ENCODE results near the gene NPY5R. TPM values are rescaled to one million over a fixed set of nuclear protein-coding genes. Genes with fewer than 3 reads are reported as not detected.

The NPY5R gene
- total RNA-seq, 1 experiment from 2014 or later: not detected

DNA sequence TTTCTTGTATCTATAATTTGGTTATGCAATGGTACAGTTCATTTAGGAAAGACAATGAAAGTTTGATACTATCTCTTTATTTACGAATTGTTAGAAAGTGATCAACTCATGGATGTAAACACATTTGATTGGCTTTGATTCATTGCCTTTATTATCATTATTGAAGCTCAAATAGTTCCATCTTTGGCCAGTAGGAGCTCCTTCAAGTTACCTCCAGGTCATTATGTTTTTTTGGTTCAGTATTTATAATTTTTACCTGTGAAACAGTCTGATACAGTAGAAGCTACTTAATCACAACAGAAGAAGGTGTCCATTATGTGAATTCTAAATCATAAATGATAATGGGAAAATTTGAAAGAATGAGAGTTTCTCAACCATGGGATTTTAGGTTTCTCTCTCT is 12.4 kb downstream of the NPY5R start:
- H3K9me3 ChIP-seq: no peaks in the 10 kb centered on the region
- no peaks in the 10 kb centered on the region for H3K4me1 ChIP-seq
- peaks cover 5% of the 10 kb centered on the region for H3K27me3 Mint-ChIP-seq (ENCODE audit: insufficient read depth, unreplicated experiment)
- ChIA-PET POLR2A (no interaction called here), CTCF (no interaction called here)
- no peak for DNase-seq
- no peaks in the 10 kb centered on the region for H3K36me3 ChIP-seq (ENCODE audit: control insufficient read depth, insufficient read depth, low read length)
- TF ChIP-seq, protein P1, sequence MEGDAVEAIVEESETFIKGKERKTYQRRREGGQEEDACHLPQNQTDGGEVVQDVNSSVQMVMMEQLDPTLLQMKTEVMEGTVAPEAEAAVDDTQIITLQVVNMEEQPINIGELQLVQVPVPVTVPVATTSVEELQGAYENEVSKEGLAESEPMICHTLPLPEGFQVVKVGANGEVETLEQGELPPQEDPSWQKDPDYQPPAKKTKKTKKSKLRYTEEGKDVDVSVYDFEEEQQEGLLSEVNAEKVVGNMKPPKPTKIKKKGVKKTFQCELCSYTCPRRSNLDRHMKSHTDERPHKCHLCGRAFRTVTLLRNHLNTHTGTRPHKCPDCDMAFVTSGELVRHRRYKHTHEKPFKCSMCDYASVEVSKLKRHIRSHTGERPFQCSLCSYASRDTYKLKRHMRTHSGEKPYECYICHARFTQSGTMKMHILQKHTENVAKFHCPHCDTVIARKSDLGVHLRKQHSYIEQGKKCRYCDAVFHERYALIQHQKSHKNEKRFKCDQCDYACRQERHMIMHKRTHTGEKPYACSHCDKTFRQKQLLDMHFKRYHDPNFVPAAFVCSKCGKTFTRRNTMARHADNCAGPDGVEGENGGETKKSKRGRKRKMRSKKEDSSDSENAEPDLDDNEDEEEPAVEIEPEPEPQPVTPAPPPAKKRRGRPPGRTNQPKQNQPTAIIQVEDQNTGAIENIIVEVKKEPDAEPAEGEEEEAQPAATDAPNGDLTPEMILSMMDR (IDR thresholded peaks at IDR 0.05; ENCODE audit: insufficient read depth in 1 of 2, low read depth in 1 of 2, low read length in 1 of 2, severe bottlenecking in 1 of 2, unreplicated experiment in 1 of 2): no peak
- no peak overlapping the region for H3K4me3 Mint-ChIP-seq (ENCODE audit: unreplicated experiment)
- no peak overlapping the region for H3K4me3 ChIP-seq (ENCODE audit: low read depth, low read length)
- no peaks in the 10 kb centered on the region for H3K27me3 ChIP-seq (replicated peaks; ENCODE audit: control insufficient read depth, insufficient read depth, low read length)
- H3K9me3 Mint-ChIP-seq (ENCODE audit: unreplicated experiment): no peaks in the 10 kb centered on the region
- H3K4me1 Mint-ChIP-seq (ENCODE audit: low read depth, unreplicated experiment): no peaks in the 10 kb centered on the region
- no TSS peak for BruUV-seq (replicated peaks)
- H3K36me3 Mint-ChIP-seq (ENCODE audit: insufficient read depth, unreplicated experiment): no peaks in the 10 kb centered on the region
- no peak overlapping the region for H3K27ac Mint-ChIP-seq (ENCODE audit: unreplicated experiment)
- intact Hi-C loops (cut with micrococcal nuclease; ENCODE audit: unreplicated experiment): no loop called here

DNA sequence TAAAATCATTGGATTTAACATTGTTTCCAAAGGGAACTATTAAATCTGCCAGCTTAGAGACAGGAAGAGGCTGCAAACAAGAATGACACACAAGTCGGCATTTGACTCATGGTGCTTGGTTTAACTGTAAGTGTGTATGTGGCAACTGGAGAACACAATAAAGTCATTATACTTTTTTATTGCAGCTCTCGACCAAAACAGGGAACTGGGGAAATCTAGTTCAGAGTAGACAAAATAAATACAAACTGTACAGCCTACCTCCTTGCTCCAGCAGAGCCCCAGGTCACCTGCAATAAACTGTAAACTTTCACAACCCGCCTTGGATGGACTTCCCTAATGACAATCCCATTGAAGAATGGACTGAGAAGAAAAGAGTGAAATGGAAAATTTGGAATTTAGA is 24.0 kb downstream of the NPY5R start:
- Mint-ChIP-seq H3K27ac (ENCODE audit: unreplicated experiment) (no peak overlapping the region), H3K9me3 (ENCODE audit: unreplicated experiment) (no peaks in the 10 kb centered on the region), H3K27me3 (ENCODE audit: insufficient read depth, unreplicated experiment) (peaks cover 3% of the 10 kb centered on the region), H3K36me3 (ENCODE audit: insufficient read depth, unreplicated experiment) (no peaks in the 10 kb centered on the region), H3K4me3 (ENCODE audit: unreplicated experiment) (no peak overlapping the region), H3K4me1 (ENCODE audit: low read depth, unreplicated experiment) (no peaks in the 10 kb centered on the region)
- POLR2A ChIA-PET: no interaction called here
- Histone ChIP-seq H3K4me1 (no peaks in the 10 kb centered on the region), H3K9me3 (no peaks in the 10 kb centered on the region), H3K27me3 (replicated peaks; ENCODE audit: control insufficient read depth, insufficient read depth, low read length) (no peaks in the 10 kb centered on the region), H3K36me3 (ENCODE audit: control insufficient read depth, insufficient read depth, low read length) (no peaks in the 10 kb centered on the region), H3K4me3 (ENCODE audit: low read depth, low read length) (no peak overlapping the region)
- intact Hi-C loops (cut with micrococcal nuclease; ENCODE audit: unreplicated experiment): no loop called here
- CTCF ChIA-PET: no interaction called here
- no peak for DNase-seq
- TF ChIP-seq, protein P1 (IDR thresholded peaks at IDR 0.05; ENCODE audit: insufficient read depth in 1 of 2, low read depth in 1 of 2, low read length in 1 of 2, severe bottlenecking in 1 of 2, unreplicated experiment in 1 of 2): no peak
- BruUV-seq (replicated peaks): no TSS peak

DNA sequence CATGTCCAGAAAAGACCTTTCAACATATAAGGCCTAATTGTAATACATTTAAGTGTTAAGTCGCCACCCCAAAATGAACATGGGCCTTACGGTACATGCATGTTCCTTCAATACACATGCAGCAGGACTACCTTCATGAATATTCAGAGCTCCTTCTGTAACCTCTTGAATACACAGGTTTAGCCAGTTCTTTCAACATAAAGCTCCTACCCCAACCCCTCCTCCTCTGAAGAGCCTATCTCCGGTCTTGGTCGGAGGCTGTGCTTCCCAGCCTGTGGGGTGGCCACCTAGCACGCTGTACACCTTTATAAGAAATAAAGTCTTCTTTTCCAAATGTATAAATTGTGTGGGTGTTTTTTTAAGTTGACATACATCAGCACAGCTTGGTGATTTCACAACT is 28.3 kb downstream of the NPY5R start:
- CTCF ChIA-PET: no interaction called here
- POLR2A ChIA-PET: no interaction called here

More for the DNA sequence above, 28.3 kb downstream of the NPY5R start:
- Mint-ChIP-seq H3K27me3 (ENCODE audit: insufficient read depth, unreplicated experiment) (no peaks in the 10 kb centered on the region), H3K4me3 (ENCODE audit: unreplicated experiment) (no peak overlapping the region), H3K36me3 (ENCODE audit: insufficient read depth, unreplicated experiment) (no peaks in the 10 kb centered on the region), H3K9me3 (ENCODE audit: unreplicated experiment) (no peaks in the 10 kb centered on the region), H3K27ac (ENCODE audit: unreplicated experiment) (no peak overlapping the region), H3K4me1 (ENCODE audit: low read depth, unreplicated experiment) (no peaks in the 10 kb centered on the region)
- Histone ChIP-seq H3K4me3 (ENCODE audit: low read depth, low read length) (no peak overlapping the region), H3K27me3 (replicated peaks; ENCODE audit: control insufficient read depth, insufficient read depth, low read length) (no peaks in the 10 kb centered on the region), H3K4me1 (no peaks in the 10 kb centered on the region), H3K9me3 (no peaks in the 10 kb centered on the region), H3K36me3 (ENCODE audit: control insufficient read depth, insufficient read depth, low read length) (no peaks in the 10 kb centered on the region)
- TF ChIP-seq, protein P1 (IDR thresholded peaks at IDR 0.05; ENCODE audit: insufficient read depth in 1 of 2, low read depth in 1 of 2, low read length in 1 of 2, severe bottlenecking in 1 of 2, unreplicated experiment in 1 of 2): no peak
- DNase-seq: no peak
- intact Hi-C loops (cut with micrococcal nuclease; ENCODE audit: unreplicated experiment): no loop called here
- no TSS peak for BruUV-seq (replicated peaks)
